Parietal lobe (tissue), 1 donor: ENCODE data around the gene KIF14. TPM values are rescaled to one million over a fixed set of nuclear protein-coding genes. Genes with fewer than 3 reads are reported as not detected.

Experiments used
- total RNA-seq: library from RNA; depleted of rRNA; stranded (reverse); fragments of >200 nt; gene quantifications from one replicate; pipeline ENCODE4 v1.2.3, GENCODE V29; 2014

KIF14 gene, protein sequence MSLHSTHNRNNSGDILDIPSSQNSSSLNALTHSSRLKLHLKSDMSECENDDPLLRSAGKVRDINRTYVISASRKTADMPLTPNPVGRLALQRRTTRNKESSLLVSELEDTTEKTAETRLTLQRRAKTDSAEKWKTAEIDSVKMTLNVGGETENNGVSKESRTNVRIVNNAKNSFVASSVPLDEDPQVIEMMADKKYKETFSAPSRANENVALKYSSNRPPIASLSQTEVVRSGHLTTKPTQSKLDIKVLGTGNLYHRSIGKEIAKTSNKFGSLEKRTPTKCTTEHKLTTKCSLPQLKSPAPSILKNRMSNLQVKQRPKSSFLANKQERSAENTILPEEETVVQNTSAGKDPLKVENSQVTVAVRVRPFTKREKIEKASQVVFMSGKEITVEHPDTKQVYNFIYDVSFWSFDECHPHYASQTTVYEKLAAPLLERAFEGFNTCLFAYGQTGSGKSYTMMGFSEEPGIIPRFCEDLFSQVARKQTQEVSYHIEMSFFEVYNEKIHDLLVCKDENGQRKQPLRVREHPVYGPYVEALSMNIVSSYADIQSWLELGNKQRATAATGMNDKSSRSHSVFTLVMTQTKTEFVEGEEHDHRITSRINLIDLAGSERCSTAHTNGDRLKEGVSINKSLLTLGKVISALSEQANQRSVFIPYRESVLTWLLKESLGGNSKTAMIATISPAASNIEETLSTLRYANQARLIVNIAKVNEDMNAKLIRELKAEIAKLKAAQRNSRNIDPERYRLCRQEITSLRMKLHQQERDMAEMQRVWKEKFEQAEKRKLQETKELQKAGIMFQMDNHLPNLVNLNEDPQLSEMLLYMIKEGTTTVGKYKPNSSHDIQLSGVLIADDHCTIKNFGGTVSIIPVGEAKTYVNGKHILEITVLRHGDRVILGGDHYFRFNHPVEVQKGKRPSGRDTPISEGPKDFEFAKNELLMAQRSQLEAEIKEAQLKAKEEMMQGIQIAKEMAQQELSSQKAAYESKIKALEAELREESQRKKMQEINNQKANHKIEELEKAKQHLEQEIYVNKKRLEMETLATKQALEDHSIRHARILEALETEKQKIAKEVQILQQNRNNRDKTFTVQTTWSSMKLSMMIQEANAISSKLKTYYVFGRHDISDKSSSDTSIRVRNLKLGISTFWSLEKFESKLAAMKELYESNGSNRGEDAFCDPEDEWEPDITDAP (N-terminal part only)
- total RNA-seq = 3.8 TPM

DNA sequence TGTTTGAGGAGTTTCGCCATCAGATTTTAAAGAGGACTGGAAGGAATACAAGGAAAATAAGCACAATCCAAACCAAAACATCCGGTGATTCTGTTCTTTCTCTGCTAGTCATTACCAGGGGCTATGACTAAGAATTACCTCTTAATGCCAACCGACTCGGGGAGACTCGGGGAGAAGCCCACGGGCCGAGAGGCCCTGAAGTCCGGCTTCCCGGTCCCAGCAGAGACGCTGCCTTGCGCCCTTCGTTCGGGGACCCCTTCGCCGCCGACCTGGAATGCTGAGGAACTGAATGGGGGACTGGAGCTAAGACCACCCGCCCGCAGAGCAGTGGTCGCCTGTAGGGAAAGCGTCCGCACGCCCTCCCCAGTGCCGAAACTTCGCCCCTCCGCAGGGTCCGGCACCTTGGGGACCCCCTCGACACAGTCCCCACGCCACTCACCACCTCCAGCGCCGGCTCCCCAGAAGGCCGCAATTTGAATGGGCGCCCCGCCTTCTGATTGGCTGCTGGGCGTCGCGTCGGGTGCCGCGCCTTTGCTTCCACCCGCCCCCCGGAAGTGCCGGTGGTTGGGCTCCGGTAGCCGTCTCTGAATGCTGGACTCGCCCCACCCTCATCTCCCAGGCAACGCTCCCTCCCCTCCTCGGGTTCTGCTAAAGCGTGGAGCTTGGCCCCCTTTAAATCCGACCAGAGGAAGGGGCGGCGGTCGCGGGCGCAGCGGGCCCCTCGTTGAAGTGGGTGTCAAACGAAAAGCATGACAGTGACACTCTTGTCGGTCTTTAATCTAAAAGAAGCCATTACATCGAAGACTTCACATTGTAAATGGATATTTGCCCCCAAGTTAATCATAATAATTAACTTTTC lies at the start of gene KIF14:
Gene KIF14, minus strand, starts transcription at position 479 of the 859 bp plus-strand sequence. CDS start 2,028 bp downstream, outside the sequence.

DNA sequence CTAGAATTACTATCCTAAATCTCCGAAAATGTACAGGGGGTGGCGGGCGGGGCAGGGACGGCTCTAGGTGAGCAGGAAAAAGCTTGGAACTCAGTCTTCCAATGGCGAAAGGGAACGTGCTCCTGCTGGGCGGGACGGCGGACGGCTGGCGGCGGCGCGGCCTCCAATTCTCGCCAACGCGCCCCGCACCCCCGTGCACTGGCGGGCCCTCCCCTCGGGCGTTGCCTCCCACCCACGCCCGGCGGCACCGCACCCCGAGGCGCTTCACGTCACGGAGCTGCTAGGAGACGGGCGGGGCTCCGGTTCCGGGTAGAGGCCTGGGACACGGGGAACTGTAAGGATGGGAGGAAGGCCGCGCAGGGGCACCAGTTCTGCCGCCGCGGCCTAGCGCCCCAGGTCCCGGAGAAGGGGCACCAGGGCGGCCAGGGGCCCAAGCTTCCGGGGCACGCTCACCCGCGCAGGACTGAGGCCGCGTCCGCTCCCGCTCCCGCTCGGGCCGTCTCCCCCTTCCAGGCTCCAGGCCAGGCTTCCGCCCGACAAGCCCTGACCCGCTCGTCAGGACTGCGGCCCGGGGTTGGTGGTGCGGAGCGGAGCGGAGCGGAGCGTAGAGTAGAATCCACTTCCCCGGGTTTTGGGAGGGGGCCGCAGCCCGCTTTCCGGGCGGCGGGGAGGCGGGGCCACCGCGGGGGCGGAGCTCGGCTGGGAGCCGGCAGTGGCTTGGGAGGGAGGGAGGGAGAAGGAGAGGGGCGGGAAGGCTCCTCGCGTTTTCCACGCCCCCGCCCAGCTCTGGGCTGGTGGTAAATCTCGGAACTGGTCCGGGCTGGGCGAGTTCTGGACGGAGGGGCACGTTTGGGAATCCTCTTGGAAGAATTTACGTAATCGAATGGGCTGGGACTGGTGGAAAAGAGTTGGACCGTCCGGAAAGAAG lies 49.0 kb upstream of the KIF14 start, which contains the start of gene DDX59:
Gene DDX59, minus strand, starts transcription at position 594 of the 928 bp plus-strand sequence. CDS start 3,167 bp downstream, outside the sequence.

Other genes with a start within 250 kb of the KIF14 start
- 44.4 TPM for gene ZNF281, start 210.7 kb downstream of the KIF14 start, total RNA-seq
- 20.0 TPM for gene DDX59, start 49.2 kb upstream of the KIF14 start, total RNA-seq
- gene CAMSAP2, start 118.1 kb upstream of the KIF14 start, total RNA-seq = 146 TPM